ENCODE results near the gene SCAPER. TPM values are rescaled to one million over a fixed set of nuclear protein-coding genes. Genes with fewer than 3 reads are reported as not detected.
"Not testable (repeated sequence)": the region's sequence is repeated elsewhere in the genome, so short reads cannot be mapped to it uniquely, and the experiment has no call there.

SCAPER gene
- total and polyA plus RNA-seq, 8 donors = 4.9 to 136 (median 18.2) TPM

- no peak overlapping the region for H3K4me3 ChIP-seq
- H3K36me3 ChIP-seq = peaks cover 0 to 46% (median 7%) of the 10 kb centered on the region in 4 donors
- no peak for DNase-seq
- intact Hi-C loops (cut with DNase I; ENCODE audit: low total_unique reads) = no loop called here
- no peaks in the 10 kb centered on the region for H3K27me3 ChIP-seq
- H3K27ac ChIP-seq = no peak overlapping the region
- peaks cover 0 to 21% (median 7%) of the 10 kb centered on the region in 4 donors for H3K9me3 ChIP-seq
- no peak for TF ChIP-seq POLR2AphosphoS5 (IDR thresholded peaks at IDR 0.05)
- TF ChIP-seq CTCF (IDR thresholded peaks at IDR 0.05) = no peak
- no peak for TF ChIP-seq POLR2A (IDR thresholded peaks at IDR 0.05)
- no peak for TF ChIP-seq EP300 (IDR thresholded peaks at IDR 0.05)
- no peaks in the 10 kb centered on the region for H3K4me1 ChIP-seq
These were observed 186.3 kb downstream of the SCAPER start for GRCh38 chr15:76718863-76719262.

- 72 to 97% (median 87%) methylated on average over 4 of the region's 4 CpGs for WGBS, 5 donors
- no peak for TF ChIP-seq POLR2A (IDR thresholded peaks at IDR 0.05)
- no peak for TF ChIP-seq EP300 (IDR thresholded peaks at IDR 0.05)
- no peak for TF ChIP-seq CTCF (IDR thresholded peaks at IDR 0.05)
- no peak for TF ChIP-seq POLR2AphosphoS5 (IDR thresholded peaks at IDR 0.05)
- no peak for DNase-seq
These were observed 190.2 kb downstream of the SCAPER start for GRCh38 chr15:76714950-76715349.

GRCh38 chr15:76711351-76711827, 193.8 kb downstream of the SCAPER start:
- no peak overlapping the region for H3K4me3 ChIP-seq
- 80 to 93% (median 86%) methylated on average over 2 of the region's 2 CpGs for WGBS, 5 donors
- intact Hi-C loops (cut with DNase I; ENCODE audit: low total_unique reads) = no loop called here

More at GRCh38 chr15:76714950-76715349, 190.2 kb downstream of the SCAPER start:
- Histone ChIP-seq H3K4me3 (no peak overlapping the region), H3K4me1 (no peaks in the 10 kb centered on the region), H3K36me3 (peaks cover 0 to 46% (median 7%) of the 10 kb centered on the region in 4 donors), H3K27me3 (no peaks in the 10 kb centered on the region), H3K27ac (no peak overlapping the region), H3K9me3 (peaks cover 0 to 21% (median 7%) of the 10 kb centered on the region in 4 donors)
- intact Hi-C loops (cut with DNase I; ENCODE audit: low total_unique reads) = no loop called here

GRCh38 chr15:76704032-76704431, 201.1 kb downstream of the SCAPER start:
- H3K27me3 ChIP-seq; H3K4me3 ChIP-seq; DNase-seq; intact Hi-C loops (cut with DNase I; ENCODE audit: low total_unique reads); H3K4me1 ChIP-seq; H3K27ac ChIP-seq; H3K9me3 ChIP-seq: not testable (repeated sequence)
- WGBS, 5 donors = 92 to 100% (median 96%) methylated on average over 1 of the region's 1 CpG
- H3K36me3 ChIP-seq = peaks cover 5 to 37% (median 33%) of the 10 kb centered on the region in 4 donors

More at GRCh38 chr15:76711351-76711827, 193.8 kb downstream of the SCAPER start:
- H3K36me3 ChIP-seq = peaks cover 0 to 20% (median 2%) of the 10 kb centered on the region in 4 donors
- TF ChIP-seq CTCF (IDR thresholded peaks at IDR 0.05) (no peak), POLR2AphosphoS5 (IDR thresholded peaks at IDR 0.05) (no peak), POLR2A (IDR thresholded peaks at IDR 0.05) (no peak), EP300 (IDR thresholded peaks at IDR 0.05) (no peak)
- no peaks in the 10 kb centered on the region for H3K27me3 ChIP-seq
- peaks cover 0 to 2% (median 0%) of the 10 kb centered on the region in 4 donors for H3K9me3 ChIP-seq
- no peak for DNase-seq
- H3K4me1 ChIP-seq = no peaks in the 10 kb centered on the region
- H3K27ac ChIP-seq = no peak overlapping the region

GRCh38 chr15:76696840-76697239, 208.3 kb downstream of the SCAPER start:
- Histone ChIP-seq H3K27ac (no peak overlapping the region), H3K27me3 (no peaks in the 10 kb centered on the region), H3K36me3 (peaks cover 5 to 33% (median 27%) of the 10 kb centered on the region in 4 donors), H3K4me1 (no peaks in the 10 kb centered on the region), H3K4me3 (no peak overlapping the region), H3K9me3 (no peaks in the 10 kb centered on the region)
- TF ChIP-seq EP300 (IDR thresholded peaks at IDR 0.05) (no peak), CTCF (IDR thresholded peaks at IDR 0.05) (no peak), POLR2AphosphoS5 (IDR thresholded peaks at IDR 0.05) (no peak), POLR2A (IDR thresholded peaks at IDR 0.05) (no peak)
- intact Hi-C loops (cut with DNase I; ENCODE audit: low total_unique reads) = no loop called here
- DNase-seq = no peak

GRCh38 chr15:76692546-76692945, 212.6 kb downstream of the SCAPER start:
- H3K4me1 ChIP-seq; H3K27me3 ChIP-seq; H3K9me3 ChIP-seq; DNase-seq; intact Hi-C loops (cut with DNase I; ENCODE audit: low total_unique reads); H3K4me3 ChIP-seq; H3K36me3 ChIP-seq; H3K27ac ChIP-seq: not testable (repeated sequence)
- 89 to 100% (median 98%) methylated on average over 1 of the region's 1 CpG for WGBS, 5 donors

- H3K27me3 ChIP-seq; H3K36me3 ChIP-seq; intact Hi-C loops (cut with DNase I; ENCODE audit: low total_unique reads); H3K27ac ChIP-seq; H3K9me3 ChIP-seq; H3K4me3 ChIP-seq; DNase-seq; H3K4me1 ChIP-seq: not testable (repeated sequence)
- WGBS, 5 donors = 95 to 100% (median 98%) methylated on average over 4 of the region's 4 CpGs
These were observed 217.5 kb downstream of the SCAPER start for GRCh38 chr15:76687592-76687991.
